GM21825 (cell line): ENCODE results near the gene ING2.
A peak's percentile ranks its signal among the peaks of the same experiment; 100 is the strongest.

Source experiments
- ATAC-seq: cut with Tn5 transposase; IDR thresholded peaks from one replicate; pipeline ENCODE4 v1.9.1; 2021; ENCODE audit warnings: mild to moderate bottlenecking, moderate library complexity; ENCODE audit not compliant: unreplicated experiment

Gene ING2

DNA sequence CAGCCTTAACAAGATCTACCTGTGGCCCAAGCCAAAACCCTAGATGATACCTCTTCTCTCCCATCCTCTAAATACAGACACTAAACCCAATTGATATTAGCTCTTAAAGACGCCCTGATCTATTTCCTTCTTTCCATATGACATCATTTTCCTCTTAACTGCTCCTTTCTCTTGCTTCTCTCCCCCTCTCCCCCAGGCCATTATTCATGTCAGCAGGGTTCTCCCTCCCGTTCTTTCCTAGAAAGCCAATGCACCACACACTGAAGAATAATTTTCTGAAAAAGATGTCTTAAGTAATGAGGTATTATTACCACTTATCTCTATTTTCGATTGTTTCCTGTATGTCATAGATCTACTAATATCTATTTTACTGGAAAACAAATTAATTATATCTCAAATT lies 9.7 kb upstream of the ING2 start:
- ATAC-seq: no peak

DNA sequence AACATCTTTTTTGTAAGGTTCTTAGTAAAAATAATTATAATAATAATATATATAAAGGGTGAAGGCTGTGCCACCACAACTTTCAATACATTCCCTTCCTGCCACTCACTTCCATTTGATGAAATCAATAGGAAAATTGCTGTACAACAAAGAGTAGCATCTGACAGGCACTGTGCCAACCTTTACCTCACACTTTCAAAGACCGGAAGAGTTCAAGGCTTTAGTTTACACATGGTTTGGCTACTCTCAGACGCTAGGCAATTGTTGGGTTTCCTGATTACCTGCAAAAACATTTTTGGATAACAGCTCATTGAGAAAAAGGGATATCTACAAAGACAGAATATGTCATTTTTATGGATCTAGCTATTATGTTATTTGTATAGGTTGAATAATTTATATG lies 5.5 kb upstream of the ING2 start:
- no peak for ATAC-seq

- no peak for ATAC-seq
Measured at GRCh38 chr4:183499801-183500200, 5.1 kb upstream of the ING2 start.

DNA sequence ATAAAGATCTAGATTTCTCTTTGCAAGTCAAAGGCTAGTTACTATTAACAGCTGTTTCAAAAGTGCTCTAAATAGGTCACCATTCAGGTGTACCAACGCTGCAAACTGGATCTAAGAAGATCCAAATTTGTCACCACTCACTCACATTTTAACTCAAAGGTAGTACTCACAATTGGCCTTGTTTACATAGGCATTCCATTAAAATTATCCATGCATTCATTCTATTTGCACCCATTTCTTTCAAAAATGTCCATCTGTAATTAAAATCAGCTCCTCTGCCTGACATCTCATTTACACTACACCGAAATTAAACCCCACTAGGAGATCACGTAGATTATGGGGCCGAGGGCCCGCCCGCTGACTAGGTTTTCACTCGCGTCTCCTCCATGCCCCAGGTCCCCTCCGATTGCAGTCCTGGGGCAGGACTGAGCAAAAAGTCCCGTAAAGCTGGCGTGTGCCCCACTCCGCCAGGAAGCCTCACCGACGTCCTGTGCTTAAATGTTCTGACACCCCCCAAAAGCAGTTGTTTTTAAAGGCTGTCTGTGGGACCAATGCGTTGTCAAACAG lies 1.3 kb upstream of the ING2 start:
- peak; percentile 1 for ATAC-seq

DNA sequence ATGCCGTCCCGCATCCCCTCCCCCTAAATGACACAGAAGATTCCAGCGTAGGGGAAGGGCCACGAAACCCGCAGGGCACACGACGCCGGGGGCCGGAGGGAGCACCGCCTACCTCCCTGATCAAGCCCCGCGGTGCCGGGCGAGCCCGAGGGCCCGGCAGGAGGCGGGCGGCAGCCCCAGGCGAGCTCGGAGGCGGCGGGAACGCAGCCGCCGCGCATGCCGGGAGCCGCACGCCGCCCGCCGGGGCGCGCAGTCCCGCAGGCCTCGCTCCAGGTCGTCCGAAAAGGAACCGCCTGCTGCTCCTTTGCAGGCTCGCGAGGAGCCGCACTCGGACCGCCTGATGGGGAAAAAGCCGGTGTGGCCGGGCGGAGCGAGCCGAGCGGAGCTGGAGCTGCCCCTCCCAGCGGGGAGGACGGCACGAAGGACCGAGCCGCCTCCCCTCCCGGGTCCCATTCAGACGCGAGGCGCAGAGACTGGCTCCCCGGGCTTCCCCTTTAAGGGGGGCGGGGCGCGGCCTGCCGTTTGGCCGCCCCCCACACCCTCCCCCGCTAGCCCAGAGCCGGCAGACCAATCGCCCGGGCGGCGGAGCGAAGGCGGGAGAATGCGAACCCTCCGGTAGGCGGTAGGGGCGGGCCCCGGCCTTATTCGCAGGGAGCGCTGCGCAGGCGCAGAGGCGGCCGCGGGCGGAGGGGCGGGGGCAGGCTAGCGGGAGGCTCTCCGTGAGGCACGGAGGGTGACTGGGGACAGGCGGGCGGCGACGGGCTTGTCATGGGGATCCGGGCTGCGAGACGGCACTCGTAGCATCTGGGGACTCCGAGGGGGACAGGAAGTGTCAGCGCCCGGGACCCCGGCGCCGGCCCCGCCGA lies 561 bp upstream of the ING2 start:
- ATAC-seq: peak; percentile 72

GRCh38 chr4:183505611-183506388 lies 942 bp downstream of the ING2 start:
- peak; percentile 43 for ATAC-seq

DNA sequence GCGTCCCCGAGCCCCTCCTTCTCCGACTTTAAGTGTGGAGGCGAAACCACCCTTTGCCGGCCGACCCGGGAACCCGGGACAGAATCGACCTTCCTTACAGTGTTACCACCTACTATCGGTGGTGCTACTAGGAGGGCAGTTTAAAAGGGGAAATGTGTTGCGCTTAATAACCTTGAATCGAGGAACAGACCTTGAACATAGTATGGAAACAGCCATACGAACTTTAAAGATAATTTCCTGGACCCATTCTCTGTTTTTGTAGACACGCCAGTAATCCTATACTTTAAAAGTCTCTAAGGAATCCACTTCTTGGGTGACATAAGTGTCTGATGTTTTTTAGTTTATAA lies 1.5 kb downstream of the ING2 start:
- ATAC-seq: no peak

GRCh38 chr4:183507925-183508696 lies 3.3 kb downstream of the ING2 start:
- no peak for ATAC-seq

GRCh38 chr4:183508697-183509335 lies 4.0 kb downstream of the ING2 start:
- no peak for ATAC-seq

GRCh38 chr4:183515411-183515810 lies 10.6 kb downstream of the ING2 start:
- ATAC-seq: no peak

GRCh38 chr4:183517194-183517593 lies 12.3 kb downstream of the ING2 start:
- no peak for ATAC-seq

DNA sequence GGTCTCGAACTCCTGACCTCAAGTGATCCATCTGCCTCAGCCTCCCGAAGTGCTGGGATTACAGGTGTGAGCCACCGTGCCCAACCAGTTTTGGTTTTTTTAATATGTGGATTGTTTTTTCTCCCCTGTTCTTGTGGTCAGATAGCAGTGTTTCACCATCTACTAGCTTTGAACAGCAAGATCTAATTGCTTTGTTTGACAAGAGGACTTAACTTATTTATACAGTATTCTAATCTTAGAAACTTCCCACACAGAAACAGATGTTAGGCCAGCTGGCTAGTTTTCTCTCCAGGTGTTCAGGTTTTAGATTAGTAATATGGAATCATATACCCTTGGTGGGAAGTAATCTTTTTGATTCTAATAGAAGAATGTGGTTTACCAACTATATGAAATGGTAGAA lies 12.9 kb downstream of the ING2 start:
- no peak for ATAC-seq

- ATAC-seq: no peak
Measured at GRCh38 chr4:183522821-183523220, 18.0 kb downstream of the ING2 start.

DNA sequence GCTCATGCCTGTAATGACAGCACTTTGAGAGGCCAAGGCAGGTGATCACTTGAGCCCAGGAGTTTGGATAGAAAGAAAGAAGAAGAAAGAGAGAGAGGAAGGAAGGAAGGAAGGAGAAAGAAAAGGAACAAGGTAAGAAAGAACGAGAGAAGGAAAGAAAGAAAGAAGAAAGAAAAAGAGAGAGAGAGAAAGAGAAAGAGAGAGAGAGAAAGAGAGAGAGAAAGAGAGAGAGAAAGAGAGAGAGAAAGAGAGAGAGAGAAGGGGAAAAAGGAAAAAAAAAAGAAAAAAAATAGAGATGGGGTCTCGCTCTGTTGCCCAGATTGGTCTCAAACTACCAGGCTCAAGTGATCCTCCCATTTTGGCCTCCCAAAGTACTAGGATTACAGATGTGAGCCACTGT lies 22.5 kb downstream of the ING2 start:
- no peak for ATAC-seq

DNA sequence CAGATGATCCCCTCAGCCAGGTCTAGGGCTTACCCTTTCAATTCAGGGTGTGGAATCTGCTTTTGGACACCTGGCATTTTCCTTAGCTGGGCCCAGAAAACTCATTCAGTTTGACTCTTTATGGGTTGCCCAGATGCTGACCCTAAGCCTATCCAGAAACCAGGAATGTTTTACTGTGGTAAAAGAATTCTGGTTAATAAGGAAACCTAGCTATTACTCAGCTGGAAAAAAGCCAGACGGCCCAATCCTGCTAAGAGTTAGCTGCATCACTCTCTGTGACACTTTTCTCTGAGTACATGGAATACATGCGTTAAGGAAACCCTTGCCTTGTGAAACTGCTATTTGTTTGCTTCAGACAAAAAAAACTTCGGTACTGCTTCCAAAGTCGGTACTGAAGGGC lies 28.0 kb downstream of the ING2 start:
- ATAC-seq: no peak

DNA sequence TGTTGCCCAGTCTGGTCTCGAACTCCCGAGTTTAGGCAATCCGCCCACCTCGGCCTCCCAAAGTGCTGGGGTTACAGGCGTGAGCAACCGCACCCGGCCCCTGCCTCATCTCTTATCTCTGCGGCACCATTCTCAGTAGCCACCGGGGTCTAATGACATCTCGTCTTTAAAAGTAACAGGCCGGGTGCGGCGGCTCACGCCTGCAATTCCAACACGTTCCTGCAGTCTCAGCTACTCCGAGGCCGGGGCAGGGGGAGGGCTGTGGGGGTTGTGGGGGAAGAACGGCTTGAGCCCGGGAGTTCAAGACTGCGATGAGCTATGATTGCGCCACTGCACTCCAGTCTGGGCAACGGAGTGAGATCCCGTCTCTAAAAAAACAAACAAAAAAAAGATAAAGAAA lies 28.8 kb downstream of the ING2 start:
- no peak for ATAC-seq

GRCh38 chr4:183540410-183541009 lies 35.7 kb downstream of the ING2 start:
- no peak for ATAC-seq

DNA sequence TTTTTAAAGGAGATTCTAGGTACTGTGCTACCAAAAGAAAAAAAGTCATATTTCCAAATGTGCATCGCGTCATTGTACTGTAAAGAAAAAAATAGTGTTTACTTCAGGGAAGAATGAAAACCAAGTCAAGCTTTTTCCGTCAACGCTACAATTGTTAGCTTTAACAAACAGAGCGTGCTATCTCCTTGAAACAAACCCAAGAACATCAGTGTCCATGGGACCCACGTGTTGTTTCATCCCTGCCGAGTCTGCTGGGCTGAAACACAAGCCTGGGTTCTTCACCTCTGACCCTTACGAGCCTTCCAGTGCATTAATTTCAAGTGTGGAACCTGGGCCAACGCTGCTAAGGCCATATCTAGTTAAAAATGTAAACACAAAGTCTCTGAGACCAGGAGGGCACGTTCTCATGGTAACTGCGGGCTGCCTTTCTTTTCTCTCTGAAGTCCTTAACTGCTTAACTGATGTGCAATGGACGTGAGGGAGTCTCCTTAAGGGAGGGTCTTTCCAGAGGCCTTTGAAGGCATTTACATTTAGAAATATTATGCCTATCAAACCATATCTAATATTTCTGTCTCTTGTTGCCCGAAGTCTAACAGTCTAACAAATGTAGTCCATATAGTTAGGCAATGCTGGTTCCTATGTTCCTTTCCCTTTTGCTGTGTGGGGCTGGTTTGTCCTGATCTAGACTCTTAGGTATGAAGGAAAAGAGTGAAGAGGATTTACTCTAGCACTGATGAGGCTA lies 36.3 kb downstream of the ING2 start:
- ATAC-seq: no peak

- no peak for ATAC-seq
Measured at GRCh38 chr4:183541752-183542040, 36.8 kb downstream of the ING2 start.

- no peak for ATAC-seq
Measured at GRCh38 chr4:183543435-183543834, 38.6 kb downstream of the ING2 start.
